ENCODE measurements around the gene CCDC59. TPM values are rescaled to one million over a fixed set of nuclear protein-coding genes. Genes with fewer than 3 reads are reported as not detected.

Gene CCDC59
- total and polyA plus RNA-seq, 10 of the 15 experiments (the other 5 are each of a cell fraction or from before 2014, with no cell fraction given), result 30.4 to 128 (median 84.0) TPM

GRCh38 chr12:82375201-82375600 lies 17.0 kb upstream of the CCDC59 start:
- POLR2A ChIA-PET, result no interaction called here
- intact Hi-C loops (cut with micrococcal nuclease; ENCODE audit: unreplicated experiment), result no loop called here
- CTCF ChIA-PET, result no interaction called here
- TF ChIP-seq MEF2B (IDR thresholded peaks at IDR 0.05; ENCODE audit: partially characterized antibody, poor library complexity, severe bottlenecking) (no peak), EED (IDR thresholded peaks at IDR 0.05; ENCODE audit: low read depth) (no peak), ZNF592 (IDR thresholded peaks at IDR 0.05) (no peak), ZBED1 (IDR thresholded peaks at IDR 0.05; ENCODE audit: borderline replicate concordance) (no peak), WRNIP1 (IDR thresholded peaks at IDR 0.05; ENCODE audit: borderline replicate concordance, low read depth, low read length) (no peak), IKZF2 (IDR thresholded peaks at IDR 0.05) (no peak), BMI1 (IDR thresholded peaks at IDR 0.05; ENCODE audit: borderline replicate concordance) (no peak), PML (IDR thresholded peaks at IDR 0.05; ENCODE audit: low read length) (no peak), CBFB (IDR thresholded peaks at IDR 0.05; ENCODE audit: low read depth) (no peak), CBX3 (IDR thresholded peaks at IDR 0.05; ENCODE audit: borderline replicate concordance, low read depth) (no peak), PKNOX1 (IDR thresholded peaks at IDR 0.05) (no peak)
- TF ChIP-seq, protein P1, sequence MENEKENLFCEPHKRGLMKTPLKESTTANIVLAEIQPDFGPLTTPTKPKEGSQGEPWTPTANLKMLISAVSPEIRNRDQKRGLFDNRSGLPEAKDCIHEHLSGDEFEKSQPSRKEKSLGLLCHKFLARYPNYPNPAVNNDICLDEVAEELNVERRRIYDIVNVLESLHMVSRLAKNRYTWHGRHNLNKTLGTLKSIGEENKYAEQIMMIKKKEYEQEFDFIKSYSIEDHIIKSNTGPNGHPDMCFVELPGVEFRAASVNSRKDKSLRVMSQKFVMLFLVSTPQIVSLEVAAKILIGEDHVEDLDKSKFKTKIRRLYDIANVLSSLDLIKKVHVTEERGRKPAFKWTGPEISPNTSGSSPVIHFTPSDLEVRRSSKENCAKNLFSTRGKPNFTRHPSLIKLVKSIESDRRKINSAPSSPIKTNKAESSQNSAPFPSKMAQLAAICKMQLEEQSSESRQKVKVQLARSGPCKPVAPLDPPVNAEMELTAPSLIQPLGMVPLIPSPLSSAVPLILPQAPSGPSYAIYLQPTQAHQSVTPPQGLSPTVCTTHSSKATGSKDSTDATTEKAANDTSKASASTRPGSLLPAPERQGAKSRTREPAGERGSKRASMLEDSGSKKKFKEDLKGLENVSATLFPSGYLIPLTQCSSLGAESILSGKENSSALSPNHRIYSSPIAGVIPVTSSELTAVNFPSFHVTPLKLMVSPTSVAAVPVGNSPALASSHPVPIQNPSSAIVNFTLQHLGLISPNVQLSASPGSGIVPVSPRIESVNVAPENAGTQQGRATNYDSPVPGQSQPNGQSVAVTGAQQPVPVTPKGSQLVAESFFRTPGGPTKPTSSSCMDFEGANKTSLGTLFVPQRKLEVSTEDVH (IDR thresholded peaks at IDR 0.05; ENCODE audit: low read depth, partially characterized antibody), result no peak
- TF ChIP-seq, protein P2, sequence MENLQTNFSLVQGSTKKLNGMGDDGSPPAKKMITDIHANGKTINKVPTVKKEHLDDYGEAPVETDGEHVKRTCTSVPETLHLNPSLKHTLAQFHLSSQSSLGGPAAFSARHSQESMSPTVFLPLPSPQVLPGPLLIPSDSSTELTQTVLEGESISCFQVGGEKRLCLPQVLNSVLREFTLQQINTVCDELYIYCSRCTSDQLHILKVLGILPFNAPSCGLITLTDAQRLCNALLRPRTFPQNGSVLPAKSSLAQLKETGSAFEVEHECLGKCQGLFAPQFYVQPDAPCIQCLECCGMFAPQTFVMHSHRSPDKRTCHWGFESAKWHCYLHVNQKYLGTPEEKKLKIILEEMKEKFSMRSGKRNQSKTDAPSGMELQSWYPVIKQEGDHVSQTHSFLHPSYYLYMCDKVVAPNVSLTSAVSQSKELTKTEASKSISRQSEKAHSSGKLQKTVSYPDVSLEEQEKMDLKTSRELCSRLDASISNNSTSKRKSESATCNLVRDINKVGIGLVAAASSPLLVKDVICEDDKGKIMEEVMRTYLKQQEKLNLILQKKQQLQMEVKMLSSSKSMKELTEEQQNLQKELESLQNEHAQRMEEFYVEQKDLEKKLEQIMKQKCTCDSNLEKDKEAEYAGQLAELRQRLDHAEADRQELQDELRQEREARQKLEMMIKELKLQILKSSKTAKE (IDR thresholded peaks at IDR 0.05; ENCODE audit: low read depth, poor library complexity, severe bottlenecking), result no peak

More at GRCh38 chr12:82375201-82375600, 17.0 kb upstream of the CCDC59 start:
- no peak overlapping the region for H3K9ac ChIP-seq (ENCODE audit: control insufficient read depth, insufficient read depth, low read length)
- DNase-seq (ENCODE audit: low read depth, low spot score) (no peak), FAIRE-seq (no peak), ATAC-seq (no peak)
- ChIA-PET SMC1A (ENCODE audit: uncharacterized antibody, unreplicated experiment) (no interaction called here), RAD21 (ENCODE audit: unreplicated experiment) (no interaction called here)
- BruUV-seq (replicated peaks), result no TSS peak
- in situ Hi-C loops (cut with MboI), result no loop called here
- no peak overlapping the region for H3K4me3 ChIP-seq
- H3K27ac ChIP-seq (ENCODE audit: control insufficient read depth, insufficient read depth), result no peak overlapping the region
- no peaks in the 10 kb centered on the region; a peak in 2 of 4 replicates for H3K36me3 ChIP-seq (ENCODE audit: control insufficient read depth in 2 of 2, insufficient read depth in 2 of 2, low read length in 1 of 2)
- H3K4me2 ChIP-seq (ENCODE audit: control insufficient read depth, insufficient read depth), result no peak overlapping the region
- H2AFZ ChIP-seq (ENCODE audit: control insufficient read depth, low read depth, low read length), result no peak overlapping the region
- 100% methylated on average over 2 of the region's 2 CpGs for WGBS (ENCODE audit: insufficient coverage, insufficient replicate concordance, low lambda C conversion rate, missing lambda C conversion rate)
- peaks cover 3% of the 10 kb centered on the region; the same call in 1 of the 3 replicates for H3K9me3 ChIP-seq (replicated peaks; ENCODE audit: control insufficient read depth, insufficient read depth, low read length)
- H3K79me2 ChIP-seq (ENCODE audit: control insufficient read depth, insufficient read depth, low read length), result no peaks in the 10 kb centered on the region
- H3K27me3 ChIP-seq (replicated peaks in 1 of 2; ENCODE audit: control insufficient read depth in 2 of 2, insufficient read depth in 2 of 2, low read length in 1 of 2), result no peaks in the 10 kb centered on the region
- no peaks in the 10 kb centered on the region for H3K4me1 ChIP-seq (ENCODE audit: control insufficient read depth, insufficient read depth, low read length)
- H4K20me1 ChIP-seq (ENCODE audit: control insufficient read depth, insufficient read depth), result no peaks in the 10 kb centered on the region

All from GM12878 (cell line).